GM12878 (cell line): Measurements from ENCODE around the gene GAREM1. TPM values are rescaled to one million over a fixed set of nuclear protein-coding genes. Genes with fewer than 3 reads are reported as not detected.

Experiments used
- ATAC-seq: fragments of 200-7000 bp; cut with Tn5 transposase; 3 replicates; pipeline ENCODE4 v1.9.1; 2020; ENCODE audit warnings: mild to moderate bottlenecking, moderate library complexity
- BruUV-seq: library from RNA; stranded (reverse); fragments of 400-500 nt; replicated peaks from 2 replicates; lab custom pipeline; 2021; lab: Mats Ljungman, UMichigan
- CTCF ChIA-PET: fragments of 300-600 bp; sonication (Branson Sonifier 250); formaldehyde crosslinking; extraction: SDS; loops from one replicate; lab custom pipeline; 2021; ENCODE audit warnings: inconsistent platforms; lab: Yijun Ruan, JAX
- POLR2A ChIA-PET: fragments of 350-600 bp; formaldehyde crosslinking; extraction: SDS; loops from one replicate; lab custom pipeline; 2021; ENCODE audit warnings: inconsistent platforms; lab: Charles Lee
- RAD21 ChIA-PET: fragments of 300-600 bp; sonication (Branson Sonifier 250); formaldehyde crosslinking; loops from one replicate; lab custom pipeline; 2023; ENCODE audit warnings: antibody characterized with exemption; ENCODE audit not compliant: unreplicated experiment; lab: Charles Lee
- SMC1A ChIA-PET: fragments of 300-600 bp; sonication (Branson Sonifier 250); formaldehyde crosslinking; loops from one replicate; lab custom pipeline; 2023; ENCODE audit not compliant: unreplicated experiment, uncharacterized antibody; lab: Charles Lee
- DNase-seq: peaks from one replicate; pipeline ENCODE4 v3.0.0-alpha.2; 2011; ENCODE audit warnings: low read depth, low spot score
- FAIRE-seq: peaks from 3 replicates; lab custom pipeline; 2011; peaks lifted over from hg19 to GRCh38; lab: Jason Lieb, UNC
- H2AFZ ChIP-seq: 2 replicates; pipeline ENCODE4 v1.6.0; 2011; ENCODE audit warnings: low read depth, low read length, control low read depth; ENCODE audit not compliant: control insufficient read depth
- H3K27ac ChIP-seq: 2 replicates; pipeline ENCODE4 v1.5.1; 2011; ENCODE audit warnings: control low read depth; ENCODE audit not compliant: control insufficient read depth, insufficient read depth
- H3K27me3 ChIP-seq, 2 experiments: replicated peaks in 1 of 2; 2 replicates each; pipeline versions ENCODE4 v1.6.0 to v1.6.1; 2011; ENCODE audit warnings: low read length in 1 of 2; ENCODE audit not compliant: control insufficient read depth in 2 of 2, insufficient read depth in 2 of 2
- H3K36me3 ChIP-seq, 2 experiments: 2 replicates each; pipeline ENCODE4 v1.5.1; 2011; ENCODE audit warnings: low read length in 1 of 2; ENCODE audit not compliant: control insufficient read depth in 2 of 2, insufficient read depth in 2 of 2
- H3K4me1 ChIP-seq: 2 replicates; pipeline ENCODE4 v1.6.1; 2011; ENCODE audit warnings: mild to moderate bottlenecking, low read length, moderate library complexity, mixed read lengths; ENCODE audit not compliant: control insufficient read depth, insufficient read depth
- H3K4me2 ChIP-seq: 2 replicates; pipeline ENCODE4 v1.6.0; 2011; ENCODE audit warnings: control low read depth; ENCODE audit not compliant: control insufficient read depth, insufficient read depth
- H3K4me3 ChIP-seq: fragments of 200-600 bp; sonication (generic); 2 replicates; pipeline ENCODE4 v1.5.1; 2016
- H3K79me2 ChIP-seq: 2 replicates; pipeline ENCODE4 v1.6.0; 2011; ENCODE audit warnings: low read length; ENCODE audit not compliant: control insufficient read depth, insufficient read depth
- H3K9ac ChIP-seq: 2 replicates; pipeline ENCODE4 v1.8.0; 2011; ENCODE audit warnings: low read length, control low read depth, mixed read lengths; ENCODE audit not compliant: control insufficient read depth, insufficient read depth
- H3K9me3 ChIP-seq: replicated peaks from 3 replicates; pipeline ENCODE4 v1.5.1; 2011; ENCODE audit warnings: mild to moderate bottlenecking, low read length; ENCODE audit not compliant: control insufficient read depth, insufficient read depth
- H4K20me1 ChIP-seq: 2 replicates; pipeline ENCODE4 v1.6.0; 2011; ENCODE audit not compliant: control insufficient read depth, insufficient read depth
- GABPA ChIP-seq: IDR thresholded peaks from 2 replicates; pipeline ENCODE4 v1.6.1; 2014; ENCODE audit warnings: antibody characterized with exemption, low read depth, mild to moderate bottlenecking, inconsistent platforms
- HDAC6 ChIP-seq: fragments of 200-600 bp; sonication (generic); IDR thresholded peaks from one replicate; pipeline ENCODE4 v1.8.0; 2017; ENCODE audit warnings: antibody characterized with exemption; ENCODE audit not compliant: unreplicated experiment
- IRF4 ChIP-seq: IDR thresholded peaks from 2 replicates; pipeline ENCODE4 v1.6.1; 2011; ENCODE audit warnings: low read depth, low read length
- STAT1 ChIP-seq: fragments of 450-650 bp; conservative IDR thresholded peaks from 2 replicates; pipeline ENCODE4 v1.6.1; 2014; ENCODE audit warnings: antibody characterized with exemption, mild to moderate bottlenecking
- TARDBP ChIP-seq: IDR thresholded peaks from 2 replicates; pipeline ENCODE4 v1.6.1; 2016; ENCODE audit warnings: borderline replicate concordance
- WGBS: methylation state at CpG from one replicate; pipeline ENCODE4 v1.1.6; 2016; ENCODE audit warnings: low lambda C conversion rate; ENCODE audit not compliant: insufficient replicate concordance, insufficient coverage; ENCODE audit errors: missing lambda C conversion rate; 5-methylcytosine and 5-hydroxymethylcytosine counted together
- in situ Hi-C: fragments of 300-500 bp; cut with MboI; formaldehyde crosslinking; loops from 9 replicates; pipeline ENCODE4 v1.14.3; 2018; ENCODE audit warnings: mixed read lengths
- intact Hi-C: fragments of 100-400 bp; cut with micrococcal nuclease; formaldehyde crosslinking; loops from one replicate; pipeline ENCODE4 v1.14.2; 2022; ENCODE audit not compliant: unreplicated experiment
- polyA plus RNA-seq, 11 experiments: library from polyadenylated mRNA; depleted of rRNA in 4 of 11; unstranded in 6 of 11; stranded (reverse) in 5 of 11; fragments of >200 nt; fragmentation: Nextera tagmentation in 4 of 11; fragmentation: Illumina TruSeq in 1 of 11; extraction: Ambion mirVana in 4 of 11; extraction: Trizol in 1 of 11; gene quantifications; 1 replicate in 1 of 11; 2 replicates in 10 of 11; pipeline versions ENCODE4 v1.2.1 to v1.2.3, GENCODE V29; 2011 to 2016; ENCODE audit warnings: inconsistent platforms in 2 of 11, missing spikeins in 2 of 11, low read depth in 1 of 11
- total RNA-seq, 4 experiments: library from RNA; depleted of rRNA in 3 of 4; stranded (reverse); fragments of >200 nt in 3 of 4; fragmentation: Illumina TruSeq in 1 of 4; extraction: Trizol in 1 of 4; gene quantifications; 2 replicates each; pipeline versions ENCODE4 v1.2.1 to v1.2.3, GENCODE V29; 2013 to 2021
- TF ChIP-seq, protein P1 (sequence below): fragments of 450-650 bp; IDR thresholded peaks from 2 replicates; pipeline ENCODE4 v1.6.1; 2017; ENCODE audit warnings: mild to moderate bottlenecking, low read depth, inconsistent platforms; ENCODE audit not compliant: poor library complexity, severe bottlenecking

The GAREM1 gene
- total and polyA plus RNA-seq, 10 of the 15 experiments (the other 5 are each of a cell fraction or from before 2014, with no cell fraction given): 0.05 to 0.29 (median 0.05) TPM; not detected in 7

DNA sequence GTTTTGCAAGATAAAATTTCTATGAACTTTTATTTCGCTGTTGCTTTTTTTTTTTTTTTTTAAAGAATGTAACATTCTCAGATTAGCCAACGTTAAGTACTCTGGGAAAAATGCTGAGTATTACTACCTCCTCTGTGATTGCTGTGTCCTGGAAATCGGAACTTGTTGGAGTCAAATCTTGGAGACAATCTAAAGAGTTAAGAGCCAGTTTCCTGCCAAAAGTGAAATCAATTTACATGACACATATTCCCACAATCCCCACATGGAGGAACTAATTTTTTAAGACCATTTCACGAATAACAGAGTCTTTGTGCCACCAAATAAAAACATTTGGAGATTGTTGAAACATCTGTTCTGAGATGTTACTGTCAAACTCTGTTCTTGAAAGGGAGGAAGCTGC lies 153.0 kb downstream of the GAREM1 start:
- SMC1A ChIA-PET: interaction anchor here (1.3 kb wide), 1 partner anchor 28 kb away, joined by 3 read pairs; no protein-coding TSS in a partner anchor
- Histone ChIP-seq H3K4me2 (no peak overlapping the region), H3K9ac (no peak overlapping the region), H3K27me3 (peaks cover 0 to 2% of the 10 kb centered on the region in 2 experiments; a peak in 1 of 4 replicates), H3K4me1 (no peaks in the 10 kb centered on the region)
- DNase-seq (no peak), FAIRE-seq (no peak)
- TF ChIP-seq HDAC6 (no peak), GABPA (no peak), IRF4 (no peak), STAT1 (no peak), TARDBP (no peak)
- TF ChIP-seq, protein P1, sequence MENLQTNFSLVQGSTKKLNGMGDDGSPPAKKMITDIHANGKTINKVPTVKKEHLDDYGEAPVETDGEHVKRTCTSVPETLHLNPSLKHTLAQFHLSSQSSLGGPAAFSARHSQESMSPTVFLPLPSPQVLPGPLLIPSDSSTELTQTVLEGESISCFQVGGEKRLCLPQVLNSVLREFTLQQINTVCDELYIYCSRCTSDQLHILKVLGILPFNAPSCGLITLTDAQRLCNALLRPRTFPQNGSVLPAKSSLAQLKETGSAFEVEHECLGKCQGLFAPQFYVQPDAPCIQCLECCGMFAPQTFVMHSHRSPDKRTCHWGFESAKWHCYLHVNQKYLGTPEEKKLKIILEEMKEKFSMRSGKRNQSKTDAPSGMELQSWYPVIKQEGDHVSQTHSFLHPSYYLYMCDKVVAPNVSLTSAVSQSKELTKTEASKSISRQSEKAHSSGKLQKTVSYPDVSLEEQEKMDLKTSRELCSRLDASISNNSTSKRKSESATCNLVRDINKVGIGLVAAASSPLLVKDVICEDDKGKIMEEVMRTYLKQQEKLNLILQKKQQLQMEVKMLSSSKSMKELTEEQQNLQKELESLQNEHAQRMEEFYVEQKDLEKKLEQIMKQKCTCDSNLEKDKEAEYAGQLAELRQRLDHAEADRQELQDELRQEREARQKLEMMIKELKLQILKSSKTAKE: no peak
- TF ChIP-seq, all 136 proteins: peak for 0
- Histone ChIP-seq H3K9me3 (no peaks in the 10 kb centered on the region), H3K79me2 (no peaks in the 10 kb centered on the region), H3K27ac (no peak overlapping the region), H3K4me3 (no peak overlapping the region), H4K20me1 (no peaks in the 10 kb centered on the region), H2AFZ (no peak overlapping the region), H3K36me3 (no peaks in the 10 kb centered on the region)
- no peak for ATAC-seq
- ChIA-PET RAD21 (no interaction called here), CTCF (interaction anchor here (0.7 kb wide), 1 partner anchor 21 kb away, joined by 3 read pairs; no protein-coding TSS in a partner anchor), POLR2A (no interaction called here)
- BruUV-seq: no TSS peak
- WGBS: 20% methylated on average over 4 of the region's 4 CpGs
- in situ Hi-C loops (no loop called here), intact Hi-C loops (no loop called here)
